CD14-positive monocyte (primary cell): ENCODE data around the gene MEF2D. TPM values are rescaled to one million over a fixed set of nuclear protein-coding genes. Genes with fewer than 3 reads are reported as not detected.

Experiments used
- DNase-seq, 3 donors: peaks; one replicate each; pipeline ENCODE4 v3.0.0-alpha.2; 2011 to 2022
- H2AFZ ChIP-seq: 2 replicates; pipeline ENCODE4 v1.6.0; 2012; ENCODE audit warnings: mild to moderate bottlenecking, low read depth, low read length, inconsistent platforms; ENCODE audit not compliant: insufficient read depth, poor library complexity, severe bottlenecking
- H3K27ac ChIP-seq, 2 donors: 1 replicate in 1 of 2; 2 replicates in 1 of 2; pipeline ENCODE4 v1.5.1; 2012 to 2013; ENCODE audit warnings: low read length in 2 of 2, control low read depth in 1 of 2, inconsistent platforms in 1 of 2, low read depth in 1 of 2, mild to moderate bottlenecking in 1 of 2
- H3K27me3 ChIP-seq, 2 donors: one replicate each; pipeline versions ENCODE4 v1.6.0 to v1.6.1; 2011 to 2013; ENCODE audit warnings: low read length in 2 of 2; ENCODE audit not compliant: control insufficient read depth in 2 of 2, insufficient read depth in 2 of 2
- H3K36me3 ChIP-seq, 2 donors: replicated peaks in 1 of 2; 1 replicate in 1 of 2; 2 replicates in 1 of 2; pipeline versions ENCODE4 v1.5.1 to v1.6.1; 2012 to 2013; ENCODE audit warnings: low read length in 2 of 2, control low read depth in 1 of 2, inconsistent platforms in 1 of 2, mild to moderate bottlenecking in 1 of 2; ENCODE audit not compliant: insufficient read depth in 2 of 2, control insufficient read depth in 1 of 2
- H3K4me1 ChIP-seq, 2 donors: 1 replicate in 1 of 2; 2 replicates in 1 of 2; pipeline versions ENCODE4 v1.5.1 to v1.6.1; 2012 to 2013; ENCODE audit warnings: low read length in 2 of 2, control low read depth in 1 of 2, inconsistent platforms in 1 of 2, mild to moderate bottlenecking in 1 of 2, moderate library complexity in 1 of 2; ENCODE audit not compliant: insufficient read depth in 2 of 2, control insufficient read depth in 1 of 2
- H3K4me2 ChIP-seq: replicated peaks from 2 replicates; pipeline ENCODE3; 2012; ENCODE audit warnings: low read length, moderate library complexity, mild to moderate bottlenecking; ENCODE audit not compliant: poor library complexity, severe bottlenecking; ENCODE audit errors: extremely low read depth
- H3K4me3 ChIP-seq, 3 experiments: fragments of 200-600 bp in 1 of 3; sonication (generic) in 1 of 3; replicated peaks in 1 of 3; 1 replicate in 2 of 3; 2 replicates in 1 of 3; pipeline ENCODE4 v1.5.1; 2011 to 2013; ENCODE audit warnings: low read length in 3 of 3, mild to moderate bottlenecking in 3 of 3, control low read depth in 2 of 3, low read depth in 2 of 3, inconsistent platforms in 1 of 3, moderate library complexity in 1 of 3
- H3K79me2 ChIP-seq: 2 replicates; pipeline ENCODE4 v1.6.0; 2012; ENCODE audit warnings: mild to moderate bottlenecking, control low read depth, inconsistent platforms, low read length, moderate library complexity; ENCODE audit not compliant: insufficient read depth
- H3K9ac ChIP-seq: 2 replicates; pipeline ENCODE4 v1.6.0; 2017; ENCODE audit warnings: low read length, mild to moderate bottlenecking; ENCODE audit not compliant: insufficient read depth, poor library complexity, severe bottlenecking
- H3K9me3 ChIP-seq, 2 donors: replicated peaks in 1 of 2; 1 replicate in 1 of 2; 2 replicates in 1 of 2; pipeline versions ENCODE4 v1.5.1 to v1.6.1; 2012 to 2013; ENCODE audit warnings: low read length in 2 of 2, control low read depth in 1 of 2; ENCODE audit not compliant: control insufficient read depth in 1 of 2, insufficient read depth in 1 of 2
- H4K20me1 ChIP-seq: 2 replicates; pipeline ENCODE4 v1.6.0; 2012; ENCODE audit warnings: mild to moderate bottlenecking, low read length, control low read depth, moderate library complexity; ENCODE audit not compliant: insufficient read depth
- H3K27ac Mint-ChIP-seq, 7 donors: one replicate each; pipeline ENCODE4 v1.8.0; 2020; ENCODE audit warnings: mild to moderate bottlenecking in 7 of 7, mixed read lengths in 7 of 7, moderate library complexity in 6 of 7, inconsistent platforms in 2 of 7
- H3K27me3 Mint-ChIP-seq, 3 donors: one replicate each; pipeline ENCODE4 v1.8.0; 2021 to 2022; ENCODE audit warnings: low read depth in 3 of 3, mild to moderate bottlenecking in 3 of 3, mixed read lengths in 3 of 3, moderate library complexity in 3 of 3, inconsistent platforms in 1 of 3
- H3K36me3 Mint-ChIP-seq, 2 donors: one replicate each; pipeline ENCODE4 v1.8.0; 2020; ENCODE audit warnings: mixed read lengths in 2 of 2, inconsistent platforms in 1 of 2, mild to moderate bottlenecking in 1 of 2
- H3K4me1 Mint-ChIP-seq: one replicate; pipeline ENCODE4 v1.8.0; 2020; ENCODE audit warnings: mild to moderate bottlenecking, mixed read lengths
- H3K4me3 Mint-ChIP-seq, 2 donors: one replicate each; pipeline ENCODE4 v1.8.0; 2020; ENCODE audit warnings: mild to moderate bottlenecking in 2 of 2, mixed read lengths in 2 of 2, moderate library complexity in 1 of 2
- H3K9me3 Mint-ChIP-seq, 7 donors: one replicate each; pipeline ENCODE4 v1.8.0; 2020 to 2022; ENCODE audit warnings: mixed read lengths in 7 of 7, mild to moderate bottlenecking in 6 of 7, moderate library complexity in 6 of 7, inconsistent platforms in 2 of 7
- CTCF ChIP-seq: fragments of 200-600 bp; IDR thresholded peaks from one replicate; pipeline ENCODE4 v1.8.0; 2022; ENCODE audit warnings: antibody characterized with exemption, mild to moderate bottlenecking
- WGBS: methylation state at CpG from one replicate; pipeline ENCODE4 v1.1.5; 2013; ENCODE audit warnings: missing lambda C conversion rate; ENCODE audit not compliant: insufficient coverage; 5-methylcytosine and 5-hydroxymethylcytosine counted together
- intact Hi-C, 2 donors: fragments of 100-400 bp; cut with micrococcal nuclease; formaldehyde crosslinking; loops; one replicate each; pipeline versions ENCODE4 v1.15.0 to v1.15.1; 2023
- polyA plus RNA-seq, 3 donors: library from polyadenylated mRNA; depleted of rRNA in 1 of 3; unstranded in 2 of 3; stranded (reverse) in 1 of 3; fragments of 300-500 nt in 2 of 3; fragments of >200 nt in 1 of 3; fragmentation: Illumina TruSeq in 2 of 3; gene quantifications; 1 replicate in 2 of 3; 2 replicates in 1 of 3; pipeline ENCODE4 v1.2.3, GENCODE V29; 2012 to 2021

The MEF2D gene
- polyA plus RNA-seq, 3 donors = 4.5 to 66.4 (median 8.0) TPM

- no peak overlapping the region for H3K9ac ChIP-seq
- intact Hi-C loops = no loop called here
- H3K4me3 Mint-ChIP-seq = no peak overlapping the region
- H3K4me3 ChIP-seq = no peak overlapping the region
- peaks cover 0 to 3% (median 0%) of the 10 kb centered on the region in 3 donors for H3K27me3 Mint-ChIP-seq
- H4K20me1 ChIP-seq = peaks cover 75% of the 10 kb centered on the region
- peaks cover 20% of the 10 kb centered on the region for H3K4me1 Mint-ChIP-seq
- H3K9me3 ChIP-seq = no peaks in the 10 kb centered on the region
- H3K4me2 ChIP-seq = no peak overlapping the region
- no peak overlapping the region for H3K27ac ChIP-seq
- H3K4me1 ChIP-seq = no peaks in the 10 kb centered on the region
- TF ChIP-seq CTCF = no peak
- no peak for DNase-seq
- 92% methylated on average over 7 of the region's 9 CpGs for WGBS
- H3K36me3 Mint-ChIP-seq = peaks cover 59 to 64% of the 10 kb centered on the region in 2 donors
- peaks cover 0 to under 1% (median 0%) of the 10 kb centered on the region in 7 donors for H3K9me3 Mint-ChIP-seq
- peak overlapping the region in 3 of 7 donors; percentile 16 to 53 (median 24) for H3K27ac Mint-ChIP-seq
- no peaks in the 10 kb centered on the region for H3K27me3 ChIP-seq
- peaks cover 4% of the 10 kb centered on the region for H3K79me2 ChIP-seq
- H2AFZ ChIP-seq = no peak overlapping the region
- peaks cover 54 to 65% of the 10 kb centered on the region in 2 donors for H3K36me3 ChIP-seq
Measured at GRCh38 chr1:156464825-156465452, 35.6 kb downstream of the MEF2D start.

- Mint-ChIP-seq H3K27me3 (peaks cover 0 to 3% (median 0%) of the 10 kb centered on the region in 3 donors), H3K9me3 (peaks cover 0 to 1% (median 0%) of the 10 kb centered on the region in 7 donors), H3K36me3 (peaks cover 54 to 58% of the 10 kb centered on the region in 2 donors), H3K4me3 (no peak overlapping the region), H3K4me1 (peaks cover 20% of the 10 kb centered on the region), H3K27ac (no peak overlapping the region)
- no peaks in the 10 kb centered on the region for H3K4me1 ChIP-seq
- peaks cover 69% of the 10 kb centered on the region for H4K20me1 ChIP-seq
- no peak overlapping the region for H2AFZ ChIP-seq
- H3K79me2 ChIP-seq = no peaks in the 10 kb centered on the region
- TF ChIP-seq CTCF = no peak
- H3K9me3 ChIP-seq = no peaks in the 10 kb centered on the region
- no peak for DNase-seq
- H3K4me3 ChIP-seq = no peak overlapping the region
- no peak overlapping the region for H3K27ac ChIP-seq
- H3K9ac ChIP-seq = no peak overlapping the region
- intact Hi-C loops = no loop called here
- H3K27me3 ChIP-seq = no peaks in the 10 kb centered on the region
- H3K4me2 ChIP-seq = no peak overlapping the region
- WGBS = 100% methylated on average over 2 of the region's 3 CpGs
- H3K36me3 ChIP-seq = peaks cover 48 to 58% of the 10 kb centered on the region in 2 donors
Measured at GRCh38 chr1:156464335-156464734, 36.2 kb downstream of the MEF2D start.
